Urinary bladder (tissue), 4 donors: ENCODE measurements around the gene PYY. TPM values are rescaled to one million over a fixed set of nuclear protein-coding genes. Genes with fewer than 3 reads are reported as not detected.

Source experiments
- DNase-seq: peaks from one replicate; pipeline ENCODE4 v3.0.0-alpha.2; 2015; ENCODE audit errors: extremely low spot score
- H3K27ac ChIP-seq: one replicate; pipeline ENCODE4 v1.5.1; 2013; ENCODE audit warnings: low read depth, mild to moderate bottlenecking, moderate library complexity
- H3K36me3 ChIP-seq: one replicate; pipeline ENCODE4 v1.6.1; 2013; ENCODE audit warnings: mild to moderate bottlenecking, moderate library complexity; ENCODE audit not compliant: insufficient read depth
- H3K4me1 ChIP-seq: one replicate; pipeline ENCODE4 v1.6.1; 2013; ENCODE audit warnings: mild to moderate bottlenecking, moderate library complexity; ENCODE audit not compliant: insufficient read depth
- H3K4me3 ChIP-seq: one replicate; pipeline ENCODE4 v1.5.1; 2013; ENCODE audit warnings: low read depth, low read length
- WGBS: extraction: QIAGEN DNeasy Blood & Tissue Kit; methylation state at CpG from one replicate; pipeline ENCODE4 v1.1.7; 2013; 5-methylcytosine and 5-hydroxymethylcytosine counted together
- polyA plus RNA-seq: library from polyadenylated mRNA; stranded (reverse); fragments of 200-250 nt; gene quantifications from one replicate; pipeline ENCODE4 v1.2.3, GENCODE V29; 2013
- total RNA-seq: library from RNA; depleted of rRNA; stranded (reverse); fragments of >200 nt; gene quantifications from one replicate; pipeline ENCODE4 v1.2.3, GENCODE V29; 2014
- donor health status: healthy with polysubstance abuse.
- donor health status: healthy.

PYY gene
- total and polyA plus RNA-seq, 2 donors, result not detected

DNA sequence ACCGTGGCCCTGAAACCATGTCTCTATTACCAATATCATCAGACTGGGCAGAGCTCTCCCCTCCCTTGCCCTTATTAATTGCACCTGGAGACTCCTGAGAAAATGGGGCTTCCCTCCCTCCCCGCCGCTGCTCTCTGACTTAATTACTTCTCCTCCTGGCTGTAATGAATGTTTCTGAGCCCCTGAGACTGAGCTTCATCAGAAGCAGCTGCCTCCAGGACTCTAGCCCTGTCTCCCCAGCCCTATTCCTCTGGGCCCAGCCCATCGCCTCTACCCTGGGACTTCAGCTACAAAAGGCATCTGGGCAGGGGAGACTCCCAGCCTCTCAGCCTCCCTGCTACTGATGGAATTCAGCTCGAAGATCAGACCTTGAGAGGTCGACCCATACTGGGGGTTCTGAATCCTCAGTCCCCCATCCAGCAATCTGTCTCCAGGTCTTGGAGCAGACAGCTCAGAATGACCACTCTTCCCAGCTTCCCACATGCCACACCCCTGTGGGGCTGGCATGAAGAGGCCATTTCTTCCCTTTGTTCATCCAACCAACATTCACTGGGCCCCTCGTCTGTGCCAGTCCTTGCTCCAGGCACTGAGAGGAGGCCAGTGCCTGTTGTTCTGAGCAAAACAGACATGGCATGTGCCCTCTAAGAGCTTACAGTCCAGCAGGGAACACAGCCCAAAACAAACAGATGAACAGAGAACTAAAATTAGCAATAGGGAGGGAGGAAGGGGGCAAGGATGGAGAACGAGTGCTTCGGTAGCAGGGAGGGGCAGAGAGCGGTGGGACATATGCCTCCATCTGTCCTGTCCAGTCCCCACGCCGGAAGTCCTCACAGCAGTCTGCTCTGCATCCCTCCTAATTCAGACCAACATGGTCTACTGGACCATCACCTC, 33.6 kb upstream of the PYY start:
- Histone ChIP-seq H3K4me1 (peaks cover 2% of the 10 kb centered on the region), H3K4me3 (no peak overlapping the region), H3K36me3 (no peaks in the 10 kb centered on the region), H3K27ac (no peak overlapping the region)
- 60% methylated on average over 12 of the region's 12 CpGs for WGBS
- DNase-seq, result no peak

DNA sequence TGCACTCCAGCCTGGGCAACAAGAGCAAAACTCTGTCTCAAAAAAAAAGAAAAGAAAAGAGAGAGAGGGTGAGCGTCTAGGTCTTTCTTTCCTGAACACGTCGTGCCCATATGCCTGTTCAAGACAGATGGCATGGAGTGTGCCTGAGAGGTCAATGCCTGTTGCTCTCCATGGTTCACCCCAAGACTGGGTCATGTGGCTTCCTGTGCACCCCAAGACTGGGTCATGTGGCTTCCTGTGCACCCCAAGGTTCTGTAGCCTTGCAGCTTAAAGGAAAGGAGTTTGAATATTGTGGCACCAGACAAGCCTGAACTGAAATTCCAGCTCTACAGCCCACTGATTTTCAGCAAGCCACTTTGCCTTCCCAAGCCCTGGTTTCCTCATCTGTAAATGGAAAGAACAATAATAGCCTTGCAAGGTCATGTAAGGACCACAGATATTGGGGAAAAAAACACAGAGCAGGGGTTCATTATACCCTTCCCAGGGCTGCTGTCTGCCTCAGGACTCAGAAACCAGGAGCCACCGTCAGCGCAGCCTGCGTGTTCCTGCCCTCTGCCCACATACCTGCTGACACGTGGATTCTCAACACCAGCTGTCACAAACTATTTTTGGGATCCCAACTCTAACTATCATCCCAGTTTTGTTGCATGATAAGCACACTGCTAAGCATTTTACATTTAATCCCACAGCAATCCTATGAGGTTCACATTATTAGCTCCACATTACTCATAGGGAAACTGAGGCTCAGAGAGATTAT, 32.7 kb upstream of the PYY start:
- no peak overlapping the region for H3K4me3 ChIP-seq
- 80% methylated on average over 7 of the region's 7 CpGs for WGBS
- no peak for DNase-seq

DNA sequence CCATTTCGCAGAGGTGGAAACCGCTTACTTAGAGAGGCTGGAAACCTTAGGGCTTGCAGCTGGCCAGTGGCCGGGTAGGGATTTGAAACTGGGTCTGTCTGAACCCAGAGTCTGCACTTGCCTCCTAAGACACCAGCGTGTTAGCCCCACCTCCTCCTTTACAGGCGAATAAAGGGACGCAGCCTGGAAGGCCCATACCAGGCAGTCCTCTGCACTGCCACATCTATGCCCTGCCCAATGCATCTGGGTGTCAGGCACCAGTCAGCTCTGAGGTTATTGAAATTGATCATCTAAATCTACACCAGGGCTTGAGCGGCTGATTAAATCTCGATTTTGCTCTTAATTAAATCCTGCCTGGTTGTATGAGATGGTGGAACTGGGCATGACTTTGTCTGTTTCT, 30.8 kb upstream of the PYY start:
- H3K27ac ChIP-seq, result no peak overlapping the region
- 71% methylated on average over 8 of the region's 8 CpGs for WGBS
- H3K4me3 ChIP-seq, result no peak overlapping the region
- H3K36me3 ChIP-seq, result no peaks in the 10 kb centered on the region
- no peak for DNase-seq
- H3K4me1 ChIP-seq, result peaks cover 2% of the 10 kb centered on the region

More for the DNA sequence above, 32.7 kb upstream of the PYY start:
- Histone ChIP-seq H3K27ac (no peak overlapping the region), H3K4me1 (peaks cover 2% of the 10 kb centered on the region), H3K36me3 (no peaks in the 10 kb centered on the region)

DNA sequence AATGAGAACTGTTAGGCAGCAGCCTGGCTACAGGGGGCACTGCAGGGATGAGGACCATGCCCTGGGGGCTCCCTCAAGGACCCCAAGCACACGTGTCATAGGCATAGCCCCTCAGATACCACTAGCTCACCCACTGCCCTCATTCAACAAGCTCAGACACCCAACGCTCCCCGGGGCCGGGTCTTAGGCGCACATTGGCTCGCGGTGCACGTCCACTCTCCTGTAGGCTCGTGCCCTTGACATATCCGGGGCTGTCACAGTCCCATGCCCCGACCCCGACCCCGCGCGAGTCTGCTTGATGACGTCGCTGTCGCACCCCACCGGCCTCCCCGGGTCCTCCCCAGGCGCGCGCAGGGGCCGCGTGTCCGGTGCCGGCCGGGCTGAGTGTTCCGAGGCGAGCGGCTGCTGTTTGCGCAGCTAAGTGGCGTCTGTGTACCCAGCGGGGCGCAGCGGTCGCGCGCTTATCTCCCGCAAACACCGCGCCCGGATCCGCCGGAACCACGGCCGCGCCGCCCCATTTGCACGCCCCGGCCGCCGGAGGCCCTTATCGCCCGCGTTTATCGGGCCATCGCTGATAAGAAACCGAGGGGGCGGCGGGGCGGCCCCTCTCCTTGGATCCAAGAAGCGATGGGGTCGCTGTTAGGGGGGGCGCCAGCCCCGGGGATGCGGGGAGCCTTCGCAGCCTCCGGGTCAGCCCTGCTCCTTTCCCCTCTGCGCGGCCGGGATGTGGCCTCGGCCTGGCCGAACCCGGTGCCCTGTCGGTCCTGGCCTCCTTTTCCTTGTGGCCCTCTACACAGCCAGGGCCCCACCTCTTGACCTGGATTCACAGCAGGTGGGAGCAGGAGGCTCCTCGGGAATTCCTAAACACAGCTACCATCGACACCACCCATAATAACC, 30.0 kb upstream of the PYY start:
- WGBS, result 3% methylated on average over 78 of the region's 78 CpGs
- peaks cover 2% of the 10 kb centered on the region for H3K4me1 ChIP-seq
- DNase-seq, result no peak

DNA sequence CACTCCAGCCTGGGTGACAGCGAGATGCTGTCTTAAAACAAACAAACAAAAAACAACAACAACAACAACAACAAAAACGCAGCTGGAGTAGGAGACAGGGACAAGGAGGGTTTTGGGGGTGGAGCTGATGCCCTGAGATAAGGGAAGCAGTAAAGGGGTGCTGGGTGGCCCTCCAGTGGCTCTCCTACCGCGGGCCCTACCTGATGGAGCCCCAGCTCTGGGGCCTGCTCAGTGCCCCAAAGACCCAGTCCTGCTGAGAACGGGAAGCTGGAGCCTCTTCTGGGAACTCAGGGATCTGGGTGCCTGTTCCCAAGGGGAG, 29.4 kb upstream of the PYY start:
- WGBS, result 23% methylated on average over 5 of the region's 5 CpGs
- H3K4me3 ChIP-seq, result peak overlapping the region; percentile 37

More for the DNA sequence above, 30.0 kb upstream of the PYY start:
- Histone ChIP-seq H3K36me3 (no peaks in the 10 kb centered on the region), H3K4me3 (peak overlapping the region; percentile 37), H3K27ac (no peak overlapping the region)

DNA sequence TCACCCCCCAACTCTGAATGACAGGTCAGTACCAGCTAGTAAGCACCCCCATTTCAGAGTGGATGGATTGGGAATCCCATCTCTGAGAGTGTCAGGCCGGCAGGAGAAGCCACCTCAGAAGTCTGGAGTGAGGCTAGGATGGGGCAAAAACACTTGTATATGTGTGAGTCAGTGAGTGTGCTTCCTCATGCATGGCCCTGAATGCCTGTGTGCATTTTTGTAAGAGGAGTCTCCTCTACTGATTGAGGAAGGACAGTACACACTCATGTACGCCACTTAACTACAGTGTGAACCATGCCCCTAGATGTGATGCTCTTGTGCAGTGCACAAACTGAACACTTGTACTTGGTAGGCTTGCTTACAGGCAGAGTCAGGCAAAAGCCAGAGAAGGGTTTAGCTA, 28.4 kb upstream of the PYY start:
- WGBS, result 82% methylated on average over 2 of the region's 2 CpGs
- Histone ChIP-seq H3K4me1 (peaks cover 2% of the 10 kb centered on the region), H3K27ac (no peak overlapping the region), H3K36me3 (no peaks in the 10 kb centered on the region), H3K4me3 (no peak overlapping the region)
- DNase-seq, result no peak

More for the DNA sequence above, 29.4 kb upstream of the PYY start:
- peaks cover 2% of the 10 kb centered on the region for H3K4me1 ChIP-seq
- DNase-seq, result no peak
- no peaks in the 10 kb centered on the region for H3K36me3 ChIP-seq
- no peak overlapping the region for H3K27ac ChIP-seq

DNA sequence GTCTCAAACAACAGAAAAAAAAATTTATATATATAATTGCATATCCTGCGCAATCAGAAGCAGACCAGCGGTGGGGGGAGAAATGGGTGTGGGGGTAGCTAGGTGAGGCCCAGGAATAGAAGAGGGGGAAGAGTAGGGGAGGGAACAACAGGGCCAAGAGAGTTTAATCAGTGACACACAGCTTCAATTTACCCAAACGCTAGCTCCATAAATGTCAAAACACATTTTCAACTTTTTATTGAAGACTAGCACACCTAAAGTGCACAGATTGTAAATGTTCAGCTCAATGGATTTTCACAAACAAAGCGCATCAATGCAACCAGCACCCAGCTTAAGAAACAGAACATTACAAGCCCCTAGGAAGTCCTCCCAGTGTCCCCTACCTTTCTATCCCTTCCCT, 25.9 kb upstream of the PYY start:
- Histone ChIP-seq H3K4me3 (no peak overlapping the region), H3K4me1 (peaks cover 2% of the 10 kb centered on the region), H3K36me3 (no peaks in the 10 kb centered on the region), H3K27ac (no peak overlapping the region)
- 59% methylated on average over 4 of the region's 4 CpGs for WGBS
- no peak for DNase-seq

DNA sequence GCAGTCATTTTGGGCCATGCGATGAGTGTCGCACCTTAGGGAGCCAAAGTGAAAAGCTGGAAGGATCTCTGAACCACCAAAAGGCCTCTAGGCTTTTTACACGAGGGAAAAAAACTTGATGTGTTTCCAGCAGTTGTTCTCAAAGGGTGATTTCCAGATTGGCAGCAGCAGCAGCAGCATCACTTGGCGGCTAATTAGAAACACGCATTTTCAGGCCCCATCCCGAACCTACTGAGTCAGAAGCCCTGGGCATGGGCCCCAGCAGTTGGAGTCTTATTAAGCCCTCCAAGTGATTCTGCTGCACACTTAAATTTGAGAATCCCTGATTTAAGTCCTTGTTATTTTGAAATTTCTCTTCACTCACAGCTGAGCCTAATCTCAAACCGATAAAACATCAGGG, 25.3 kb upstream of the PYY start:
- 73% methylated on average over 7 of the region's 7 CpGs for WGBS
- Histone ChIP-seq H3K36me3 (no peaks in the 10 kb centered on the region), H3K4me1 (peaks cover 2% of the 10 kb centered on the region), H3K27ac (no peak overlapping the region), H3K4me3 (no peak overlapping the region)
- DNase-seq, result no peak

DNA sequence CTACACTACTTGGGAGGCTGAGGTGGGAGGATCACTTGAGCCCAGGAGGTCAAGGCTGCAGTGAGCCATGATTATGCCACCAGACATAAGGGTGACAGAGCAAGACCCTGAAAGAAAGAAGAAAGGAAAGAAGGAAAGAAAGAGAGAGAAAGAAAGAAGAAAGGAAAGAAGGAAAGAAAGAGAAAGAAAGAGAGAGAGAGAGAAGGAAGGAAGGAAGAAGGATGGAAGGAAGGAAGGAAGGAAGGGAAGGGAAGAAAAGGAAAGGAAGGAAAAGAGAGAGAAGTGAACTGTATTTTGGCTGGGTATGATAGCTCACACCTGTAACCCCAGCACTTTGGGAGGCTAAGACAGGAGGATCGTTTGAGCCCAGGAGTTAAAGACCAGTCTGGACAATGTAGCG, 24.3 kb upstream of the PYY start:
- no peak overlapping the region for H3K27ac ChIP-seq
- 74% methylated on average over 2 of the region's 2 CpGs for WGBS
- no peak for DNase-seq
- no peaks in the 10 kb centered on the region for H3K4me1 ChIP-seq
- H3K36me3 ChIP-seq, result no peaks in the 10 kb centered on the region
- no peak overlapping the region for H3K4me3 ChIP-seq

DNA sequence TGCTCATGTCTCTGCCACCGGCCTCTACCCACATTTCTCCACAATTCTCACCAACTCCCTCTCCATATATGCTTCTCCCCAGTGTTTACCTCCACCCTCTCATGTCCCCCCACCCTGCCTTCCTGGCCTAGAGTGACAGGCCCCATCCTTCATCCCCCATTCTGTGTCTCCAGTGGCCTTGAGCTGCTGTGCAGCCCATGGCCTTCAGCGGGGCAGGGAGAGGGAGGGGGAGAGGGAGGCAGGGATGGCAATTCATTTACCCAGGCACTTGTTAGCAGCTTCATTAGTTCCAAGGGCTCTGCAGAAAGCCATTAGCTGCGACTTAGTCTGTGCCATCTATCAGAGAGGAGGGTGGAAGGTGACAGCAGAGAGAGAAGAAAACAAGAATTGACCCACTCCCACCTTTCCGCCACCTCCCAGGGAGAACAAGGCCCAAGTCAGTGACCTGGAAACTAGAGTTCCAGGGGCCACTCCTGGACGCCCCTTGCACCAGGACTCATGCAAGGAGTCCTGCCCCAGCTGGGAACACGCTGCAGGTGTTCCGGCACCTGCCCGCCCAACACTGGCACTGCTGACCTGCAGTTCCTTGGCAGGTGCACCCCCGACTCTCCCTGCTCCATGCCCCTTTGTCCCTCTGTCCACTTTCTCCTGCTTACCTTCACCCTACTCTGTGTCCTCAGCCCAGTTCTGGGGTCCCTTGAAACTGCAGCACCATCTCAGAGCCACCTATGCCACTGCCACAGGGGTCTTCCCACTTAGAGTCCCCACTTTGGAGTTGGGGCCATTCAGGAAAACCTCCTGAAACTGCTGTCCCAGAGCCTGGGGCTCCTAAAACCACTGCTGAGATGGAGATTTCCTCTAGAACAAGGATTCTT, 23.5 kb upstream of the PYY start:
- Histone ChIP-seq H3K27ac (no peak overlapping the region), H3K36me3 (no peaks in the 10 kb centered on the region), H3K4me3 (no peak overlapping the region), H3K4me1 (no peaks in the 10 kb centered on the region)
- WGBS, result 73% methylated on average over 9 of the region's 9 CpGs
- no peak for DNase-seq

DNA sequence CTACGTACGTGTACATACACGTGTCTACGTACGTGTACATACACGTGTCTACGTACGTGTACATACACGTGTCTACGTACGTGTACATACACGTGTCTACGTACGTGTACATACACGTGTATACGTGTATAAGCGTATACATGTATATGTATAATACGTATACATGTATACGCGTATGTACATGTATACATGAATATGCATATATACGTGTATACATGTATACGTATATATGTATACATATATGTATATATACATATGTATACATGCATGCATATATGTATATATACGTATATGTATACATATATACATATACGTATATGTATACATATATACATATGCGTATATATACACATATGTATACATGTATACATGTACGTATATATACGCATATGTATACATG, 22.2 kb upstream of the PYY start:
- Histone ChIP-seq H3K36me3 (no peaks in the 10 kb centered on the region), H3K4me1 (no peaks in the 10 kb centered on the region), H3K4me3 (no peak overlapping the region), H3K27ac (no peak overlapping the region)
- WGBS, result 72% methylated on average over 15 of the region's 27 CpGs
- no peak for DNase-seq

DNA sequence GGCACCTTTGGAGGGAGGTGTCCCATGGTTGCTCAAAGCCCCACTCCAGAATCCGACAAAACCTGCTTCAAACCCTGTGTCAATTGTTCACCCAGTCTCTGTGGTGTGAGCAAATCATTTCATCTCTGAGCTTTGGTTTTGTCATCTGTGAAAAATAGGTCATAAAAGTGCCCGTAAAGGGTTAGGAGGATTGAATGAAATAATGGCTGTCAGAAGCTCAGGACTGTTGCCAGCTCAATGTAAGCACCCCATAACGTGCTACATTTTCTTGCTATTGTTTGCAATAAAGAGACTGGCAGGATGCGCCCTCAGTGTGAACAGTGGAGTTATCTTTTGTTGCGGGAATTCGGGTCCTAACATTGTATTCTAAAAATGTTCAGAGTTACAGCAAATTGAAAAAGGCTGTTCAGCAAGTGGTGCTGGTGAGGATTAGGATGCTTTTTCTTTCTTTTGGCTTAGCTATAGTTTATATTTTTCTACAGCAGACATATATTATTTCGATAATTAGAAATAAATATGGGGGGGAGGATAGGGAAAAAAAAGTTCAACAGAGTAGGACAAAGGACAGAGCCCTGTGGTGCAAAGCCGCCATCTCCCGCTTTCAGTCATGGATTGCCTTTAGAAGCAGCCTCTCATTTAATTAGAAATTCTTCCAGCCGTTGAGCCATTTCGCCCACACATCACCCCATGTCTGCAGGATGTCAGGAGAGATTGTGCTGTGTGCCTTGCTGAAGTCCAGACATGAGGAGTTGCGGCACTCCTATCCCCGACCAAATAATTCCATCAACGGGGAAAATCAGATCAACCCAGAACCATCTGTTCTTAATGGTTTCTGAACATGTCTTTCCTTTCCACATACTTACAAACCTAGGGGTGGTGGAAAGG, 20.9 kb upstream of the PYY start:
- 41% methylated on average over 14 of the region's 14 CpGs for WGBS
- no peak overlapping the region for H3K27ac ChIP-seq
- no peaks in the 10 kb centered on the region for H3K36me3 ChIP-seq
- H3K4me3 ChIP-seq, result no peak overlapping the region
- DNase-seq, result no peak
- no peaks in the 10 kb centered on the region for H3K4me1 ChIP-seq
